Gastrocnemius medialis (tissue), 4 donors: ENCODE measurements around the gene GBA2.

ENCODE experiments used
- CTCF ChIP-seq, 5 experiments: fragments of 450-650 bp in 3 of 5; fragments of 200-600 bp in 2 of 5; sonication (generic) in 2 of 5; IDR thresholded peaks in 4 of 5; conservative IDR thresholded peaks in 1 of 5; 1 replicate in 4 of 5; 2 replicates in 1 of 5; pipeline ENCODE4 v1.5.1; 2016 to 2019; ENCODE audit warnings: antibody characterized with exemption in 5 of 5, mild to moderate bottlenecking in 3 of 5, moderate library complexity in 3 of 5
- POLR2A ChIP-seq, 2 donors: fragments of 450-650 bp; IDR thresholded peaks; one replicate each; pipeline ENCODE4 v1.6.1; 2017; ENCODE audit warnings: antibody characterized with exemption in 2 of 2, mild to moderate bottlenecking in 2 of 2, moderate library complexity in 2 of 2

- no peak for TF ChIP-seq CTCF (IDR thresholded peaks at IDR 0.05 in 4 of 5, conservative IDR thresholded peaks at IDR 0.05 in 1 of 5)
- no peak for TF ChIP-seq POLR2A (IDR thresholded peaks at IDR 0.05)
Observed at GRCh38 chr9:35691334-35691650, 57.7 kb downstream of the GBA2 start.
